ENCODE measurements around the gene HSF2BP. TPM values are rescaled to one million over a fixed set of nuclear protein-coding genes. Genes with fewer than 3 reads are reported as not detected.

HSF2BP gene
- total RNA-seq, 1 donor from 2014 or later, result 0.12 TPM

DNA sequence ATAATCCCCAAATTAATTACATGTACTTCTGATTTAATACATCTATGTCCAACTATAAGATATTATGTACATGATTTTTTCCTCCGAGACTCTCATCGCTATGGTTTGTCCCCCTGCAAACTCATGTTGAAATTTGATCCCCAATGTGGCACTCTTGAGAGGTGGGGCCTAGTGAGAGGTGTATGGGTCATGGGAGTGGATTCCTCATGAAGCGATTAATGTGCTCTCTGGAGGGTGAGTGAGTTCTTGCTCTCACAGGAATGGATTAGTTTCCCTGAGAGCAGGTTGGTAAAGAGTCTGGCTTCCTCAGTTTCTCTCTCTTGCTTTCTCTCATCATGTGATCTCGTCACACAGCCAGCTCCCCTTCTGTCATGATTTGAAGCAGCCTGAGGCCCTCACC, 16.1 kb downstream of the HSF2BP start:
- DNase-seq (ENCODE audit: low read depth), result no peak
- H3K4me3 ChIP-seq (ENCODE audit: low read depth, low read length), result no peak overlapping the region
- TF ChIP-seq, protein P1, sequence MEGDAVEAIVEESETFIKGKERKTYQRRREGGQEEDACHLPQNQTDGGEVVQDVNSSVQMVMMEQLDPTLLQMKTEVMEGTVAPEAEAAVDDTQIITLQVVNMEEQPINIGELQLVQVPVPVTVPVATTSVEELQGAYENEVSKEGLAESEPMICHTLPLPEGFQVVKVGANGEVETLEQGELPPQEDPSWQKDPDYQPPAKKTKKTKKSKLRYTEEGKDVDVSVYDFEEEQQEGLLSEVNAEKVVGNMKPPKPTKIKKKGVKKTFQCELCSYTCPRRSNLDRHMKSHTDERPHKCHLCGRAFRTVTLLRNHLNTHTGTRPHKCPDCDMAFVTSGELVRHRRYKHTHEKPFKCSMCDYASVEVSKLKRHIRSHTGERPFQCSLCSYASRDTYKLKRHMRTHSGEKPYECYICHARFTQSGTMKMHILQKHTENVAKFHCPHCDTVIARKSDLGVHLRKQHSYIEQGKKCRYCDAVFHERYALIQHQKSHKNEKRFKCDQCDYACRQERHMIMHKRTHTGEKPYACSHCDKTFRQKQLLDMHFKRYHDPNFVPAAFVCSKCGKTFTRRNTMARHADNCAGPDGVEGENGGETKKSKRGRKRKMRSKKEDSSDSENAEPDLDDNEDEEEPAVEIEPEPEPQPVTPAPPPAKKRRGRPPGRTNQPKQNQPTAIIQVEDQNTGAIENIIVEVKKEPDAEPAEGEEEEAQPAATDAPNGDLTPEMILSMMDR (conservative IDR thresholded peaks at IDR 0.05; ENCODE audit: low read depth, low read length), result no peak

DNA sequence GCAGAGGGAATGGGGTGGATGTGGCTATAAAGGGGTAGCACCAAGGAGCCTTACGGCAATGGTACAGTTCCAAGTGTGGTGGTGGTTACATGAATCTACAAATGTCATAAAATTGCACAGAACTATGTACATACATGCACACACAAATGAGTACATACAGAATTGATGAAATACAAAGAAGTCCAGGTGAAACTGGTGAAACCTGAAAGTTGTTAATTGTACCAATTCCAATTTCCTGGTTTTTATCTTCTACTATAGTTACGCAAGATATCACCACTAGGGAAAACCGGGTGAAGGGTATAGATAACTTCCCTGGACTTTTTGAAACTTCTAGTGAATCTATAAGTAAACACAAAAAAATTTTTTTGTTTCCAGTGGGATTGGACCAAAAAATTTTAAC, 18.9 kb downstream of the HSF2BP start:
- no peak overlapping the region for H3K4me3 ChIP-seq (ENCODE audit: low read depth, low read length)
- TF ChIP-seq, protein P1 (conservative IDR thresholded peaks at IDR 0.05; ENCODE audit: low read depth, low read length), result no peak

DNA sequence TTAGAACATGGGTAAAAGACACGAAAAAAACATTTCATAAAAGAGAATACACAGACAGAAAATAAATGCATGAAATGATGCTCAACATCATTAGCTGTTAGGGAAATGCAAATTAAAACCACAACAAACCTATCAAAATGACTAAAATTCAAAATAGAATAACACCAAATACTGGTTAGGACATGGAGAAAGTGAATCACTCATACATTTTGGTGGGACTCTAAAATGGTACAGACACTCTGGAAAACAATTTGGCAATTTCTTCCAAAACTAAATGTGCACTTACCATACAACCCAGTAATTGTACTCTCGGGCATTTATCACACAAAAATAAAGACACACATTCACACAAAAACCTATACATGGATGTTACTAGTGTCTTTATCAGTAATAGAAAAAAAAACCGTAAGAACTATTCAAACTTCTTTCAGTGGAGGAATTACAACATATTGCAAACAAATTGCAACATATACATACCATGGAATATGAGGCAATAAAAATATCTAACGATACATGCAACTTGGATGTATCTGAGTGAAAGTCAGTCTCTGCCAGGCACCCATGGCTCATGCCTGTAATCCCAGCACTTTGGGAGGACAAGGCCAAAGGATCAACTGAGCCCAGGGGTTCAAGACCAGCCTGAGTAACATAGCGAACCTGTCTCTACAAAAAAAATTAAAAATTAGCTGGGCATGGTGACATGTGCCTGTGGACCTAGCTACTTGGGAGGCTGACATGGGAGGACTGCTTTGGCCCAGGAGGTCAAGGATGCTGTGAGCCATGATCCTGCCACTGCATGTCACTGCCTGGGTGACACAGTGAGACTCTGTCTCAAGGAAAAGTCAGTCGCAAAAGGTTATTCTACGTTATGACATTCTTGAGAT, 19.6 kb downstream of the HSF2BP start:
- DNase-seq (ENCODE audit: low read depth), result no peak
- no peak overlapping the region for H3K4me3 ChIP-seq (ENCODE audit: low read depth, low read length)
- TF ChIP-seq, protein P1 (conservative IDR thresholded peaks at IDR 0.05; ENCODE audit: low read depth, low read length), result no peak

More for the DNA sequence above, 18.9 kb downstream of the HSF2BP start:
- DNase-seq (ENCODE audit: low read depth), result no peak

GRCh38 chr21:43637530-43638158, 21.6 kb downstream of the HSF2BP start:
- no peak for DNase-seq (ENCODE audit: low read depth)
- H3K4me3 ChIP-seq (ENCODE audit: low read depth, low read length), result no peak overlapping the region
- TF ChIP-seq, protein P1 (conservative IDR thresholded peaks at IDR 0.05; ENCODE audit: low read depth, low read length), result no peak

DNA sequence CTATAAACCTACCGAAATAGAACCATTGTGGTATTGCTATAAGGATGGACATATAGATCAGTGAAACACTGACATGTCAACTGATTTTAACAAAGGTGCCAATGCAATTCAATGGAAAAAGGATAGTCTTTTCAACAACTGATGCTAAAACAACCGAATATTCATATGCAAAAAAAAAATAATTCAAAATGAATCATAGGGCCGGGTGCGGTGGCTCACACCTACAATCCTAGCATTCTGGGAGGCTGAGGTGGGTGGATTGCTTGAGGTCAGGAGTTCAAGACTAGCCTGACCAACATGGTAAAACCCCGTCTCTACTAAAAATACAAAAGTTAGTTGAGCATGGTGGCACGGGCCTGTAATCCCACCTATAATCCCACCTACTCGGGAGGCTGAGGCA, 23.9 kb downstream of the HSF2BP start:
- no peak overlapping the region for H3K4me3 ChIP-seq (ENCODE audit: low read depth, low read length)
- no peak for DNase-seq (ENCODE audit: low read depth)
- TF ChIP-seq, protein P1 (conservative IDR thresholded peaks at IDR 0.05; ENCODE audit: low read depth, low read length), result no peak

DNA sequence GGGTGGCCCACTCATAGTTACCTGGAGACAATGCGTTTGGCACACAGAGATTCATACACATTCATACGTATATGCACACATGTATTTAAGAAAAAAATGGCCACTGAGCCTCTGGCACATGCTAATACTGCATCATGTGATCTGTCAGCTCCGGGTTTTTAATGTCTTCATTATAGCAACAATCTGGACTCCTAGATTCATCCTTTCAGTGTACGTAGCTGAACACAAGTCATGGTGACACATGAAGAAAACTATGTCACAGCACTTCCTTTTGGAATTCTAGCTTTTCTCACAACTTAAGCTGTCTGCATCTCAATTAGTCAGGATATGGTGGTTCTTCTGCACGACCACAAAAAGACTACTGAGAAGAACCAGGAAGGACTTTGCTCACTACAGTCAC, 24.7 kb downstream of the HSF2BP start:
- H3K4me3 ChIP-seq (ENCODE audit: low read depth, low read length), result no peak overlapping the region
- no peak for DNase-seq (ENCODE audit: low read depth)
- TF ChIP-seq, protein P1 (conservative IDR thresholded peaks at IDR 0.05; ENCODE audit: low read depth, low read length), result no peak
